Measurements from ENCODE around the gene MBOAT2. TPM values are rescaled to one million over a fixed set of nuclear protein-coding genes. Genes with fewer than 3 reads are reported as not detected.

The MBOAT2 gene
- total RNA-seq, 1 experiment from 2014 or later, result 30.7 TPM

DNA sequence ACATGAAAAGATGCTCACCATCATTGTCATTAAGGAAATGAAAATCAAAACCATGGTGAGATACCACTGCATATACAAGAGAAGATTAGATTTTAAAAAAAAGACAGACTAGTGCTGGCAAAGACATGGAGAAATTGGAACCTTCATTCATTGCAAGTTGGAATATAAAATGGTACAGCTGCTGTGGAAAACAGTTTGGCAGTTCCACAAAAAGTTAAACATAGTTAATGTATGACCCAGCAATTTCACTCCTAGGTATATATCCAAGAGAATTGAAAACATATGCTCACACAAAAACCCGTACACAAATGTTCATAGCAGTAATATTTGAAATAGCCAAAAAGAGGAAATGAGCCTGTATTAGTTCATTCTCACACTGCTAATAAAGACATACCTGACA, 33.7 kb upstream of the MBOAT2 start:
- Histone ChIP-seq H3K79me2 (ENCODE audit: low read length) (no peaks in the 10 kb centered on the region), H3K9me3 (ENCODE audit: low read length) (no peaks in the 10 kb centered on the region), H3K4me3 (ENCODE audit: low read length) (no peak overlapping the region), H3K27me3 (ENCODE audit: low read length) (no peaks in the 10 kb centered on the region), H3K4me1 (ENCODE audit: insufficient read depth, low read length) (peaks cover 14% of the 10 kb centered on the region), H3K9me2 (replicated peaks; ENCODE audit: low read length) (no peaks in the 10 kb centered on the region), H3K4me2 (ENCODE audit: low read length) (no peak overlapping the region), H3F3A (ENCODE audit: low read length, unreplicated experiment) (no peaks in the 10 kb centered on the region), H4K20me1 (ENCODE audit: low read length) (no peaks in the 10 kb centered on the region), H3K27ac (ENCODE audit: low read length) (no peak overlapping the region), H3K9ac (ENCODE audit: low read length) (no peak overlapping the region), H3K36me3 (ENCODE audit: low read depth, low read length) (no peaks in the 10 kb centered on the region), H2AFZ (ENCODE audit: low read length) (no peak overlapping the region)
- DNase-seq (no peak), ATAC-seq (no peak)
- TF ChIP-seq, protein P1, sequence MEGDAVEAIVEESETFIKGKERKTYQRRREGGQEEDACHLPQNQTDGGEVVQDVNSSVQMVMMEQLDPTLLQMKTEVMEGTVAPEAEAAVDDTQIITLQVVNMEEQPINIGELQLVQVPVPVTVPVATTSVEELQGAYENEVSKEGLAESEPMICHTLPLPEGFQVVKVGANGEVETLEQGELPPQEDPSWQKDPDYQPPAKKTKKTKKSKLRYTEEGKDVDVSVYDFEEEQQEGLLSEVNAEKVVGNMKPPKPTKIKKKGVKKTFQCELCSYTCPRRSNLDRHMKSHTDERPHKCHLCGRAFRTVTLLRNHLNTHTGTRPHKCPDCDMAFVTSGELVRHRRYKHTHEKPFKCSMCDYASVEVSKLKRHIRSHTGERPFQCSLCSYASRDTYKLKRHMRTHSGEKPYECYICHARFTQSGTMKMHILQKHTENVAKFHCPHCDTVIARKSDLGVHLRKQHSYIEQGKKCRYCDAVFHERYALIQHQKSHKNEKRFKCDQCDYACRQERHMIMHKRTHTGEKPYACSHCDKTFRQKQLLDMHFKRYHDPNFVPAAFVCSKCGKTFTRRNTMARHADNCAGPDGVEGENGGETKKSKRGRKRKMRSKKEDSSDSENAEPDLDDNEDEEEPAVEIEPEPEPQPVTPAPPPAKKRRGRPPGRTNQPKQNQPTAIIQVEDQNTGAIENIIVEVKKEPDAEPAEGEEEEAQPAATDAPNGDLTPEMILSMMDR (conservative IDR thresholded peaks at IDR 0.05; ENCODE audit: low read depth, low read length), result no peak
- ChIA-PET CTCF (no interaction called here), POLR2A (ENCODE audit: unreplicated experiment) (no interaction called here)
- intact Hi-C loops (cut with micrococcal nuclease), result no loop called here
- BruUV-seq (replicated peaks), result no TSS peak

DNA sequence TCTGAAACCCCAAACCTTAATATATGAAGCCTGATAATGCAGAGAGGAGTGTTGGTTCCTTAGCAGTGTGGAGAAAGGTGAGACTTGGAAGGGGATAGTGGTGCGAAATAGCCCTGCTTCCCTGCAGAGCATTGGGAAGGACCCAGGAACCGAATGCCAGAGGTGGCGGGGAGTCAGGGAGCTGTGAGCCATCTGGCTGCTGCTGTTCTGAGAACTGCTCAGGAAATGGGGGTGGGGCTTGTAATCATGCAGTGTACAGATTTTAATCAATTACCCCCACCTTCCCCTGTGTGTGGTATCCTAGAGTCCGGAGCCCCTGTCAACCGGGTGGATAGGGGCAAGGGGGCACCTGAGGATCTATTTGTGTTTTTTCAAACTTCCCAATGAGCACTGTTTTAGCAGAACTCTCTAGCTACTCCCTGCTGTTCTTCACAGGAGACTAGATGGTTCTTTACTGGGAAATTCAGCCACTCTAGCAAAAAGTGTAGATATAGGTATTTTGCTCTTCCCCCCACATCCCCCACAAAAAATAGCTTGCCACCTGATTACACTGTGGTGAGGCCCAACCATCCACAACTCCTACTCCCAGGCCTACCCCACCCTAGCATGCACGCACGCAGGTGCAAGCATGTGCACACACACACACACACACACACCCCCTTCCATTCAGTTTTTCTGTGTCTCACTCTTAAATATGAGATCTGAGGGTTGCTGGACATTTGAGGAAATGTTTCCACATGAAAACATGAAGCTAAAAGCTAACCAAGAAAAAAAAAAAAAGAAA, 30.1 kb upstream of the MBOAT2 start:
- Histone ChIP-seq H3F3A (ENCODE audit: low read length, unreplicated experiment) (no peaks in the 10 kb centered on the region), H3K36me3 (ENCODE audit: low read depth, low read length) (no peaks in the 10 kb centered on the region), H3K27me3 (ENCODE audit: low read length) (no peaks in the 10 kb centered on the region), H3K4me3 (ENCODE audit: low read length) (no peak overlapping the region), H3K9ac (ENCODE audit: low read length) (no peak overlapping the region), H3K79me2 (ENCODE audit: low read length) (no peaks in the 10 kb centered on the region), H4K20me1 (ENCODE audit: low read length) (no peaks in the 10 kb centered on the region), H3K9me3 (ENCODE audit: low read length) (no peaks in the 10 kb centered on the region), H3K9me2 (replicated peaks; ENCODE audit: low read length) (no peaks in the 10 kb centered on the region), H3K27ac (ENCODE audit: low read length) (no peak overlapping the region), H2AFZ (ENCODE audit: low read length) (no peak overlapping the region), H3K4me1 (ENCODE audit: insufficient read depth, low read length) (peaks cover 30% of the 10 kb centered on the region), H3K4me2 (ENCODE audit: low read length) (peak overlapping the region; percentile 66; the same call in 1 of the 2 replicates)
- ChIA-PET POLR2A (ENCODE audit: unreplicated experiment) (interaction anchor here (0.6 kb wide), 1 partner anchor 41 kb away, joined by 6 read pairs; no protein-coding TSS in a partner anchor), CTCF (no interaction called here)
- no TSS peak for BruUV-seq (replicated peaks)
- ATAC-seq, result no peak
- intact Hi-C loops (cut with micrococcal nuclease), result no loop called here
- TF ChIP-seq, protein P1 (conservative IDR thresholded peaks at IDR 0.05; ENCODE audit: low read depth, low read length), result no peak
- no peak for TF ChIP-seq EZH2 (IDR thresholded peaks at IDR 0.05; ENCODE audit: low read length, unreplicated experiment)
- no peak for TF ChIP-seq EZH2phosphoT487 (IDR thresholded peaks at IDR 0.05; ENCODE audit: borderline replicate concordance, low read length)
- no peak for DNase-seq

DNA sequence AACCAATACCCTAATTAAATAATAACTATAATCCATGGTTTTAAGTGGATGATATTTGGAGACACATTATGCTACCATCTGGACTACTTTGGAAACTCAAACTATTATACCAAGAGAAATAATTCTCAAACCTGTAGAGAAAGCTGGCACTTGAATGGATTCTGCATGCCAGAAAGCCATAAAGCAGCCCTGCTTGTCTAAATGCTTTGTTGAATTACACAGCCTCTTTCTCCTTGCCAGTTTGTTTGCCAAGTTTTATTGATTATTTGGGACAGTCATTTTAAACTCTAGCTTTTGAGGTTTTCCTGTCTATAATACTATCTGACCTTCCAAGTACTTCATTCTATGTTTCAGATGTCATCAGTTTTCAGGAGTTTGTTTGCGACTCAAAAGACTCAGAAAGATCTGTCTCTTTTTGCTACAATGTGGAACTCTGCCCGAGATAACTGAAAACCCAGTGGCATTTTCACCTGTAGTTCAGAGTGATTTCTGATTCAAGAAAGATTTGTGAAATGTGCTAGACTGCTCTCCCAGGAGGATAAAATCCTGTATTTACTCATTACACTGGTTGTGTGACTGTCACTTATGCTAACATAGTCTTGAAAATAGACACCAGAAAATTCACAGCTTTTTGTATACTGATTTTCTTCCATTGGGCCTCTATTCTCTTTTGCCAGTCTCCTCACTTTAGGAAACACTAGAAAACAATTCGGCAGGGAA, 29.2 kb upstream of the MBOAT2 start:
- Histone ChIP-seq H3K9ac (ENCODE audit: low read length) (no peak overlapping the region), H3K9me2 (replicated peaks; ENCODE audit: low read length) (no peaks in the 10 kb centered on the region), H3K4me3 (ENCODE audit: low read length) (no peak overlapping the region), H3K27ac (ENCODE audit: low read length) (no peak overlapping the region), H2AFZ (ENCODE audit: low read length) (peak overlapping the region; percentile 51; the same call in 1 of the 2 replicates), H3K79me2 (ENCODE audit: low read length) (no peaks in the 10 kb centered on the region), H3K9me3 (ENCODE audit: low read length) (no peaks in the 10 kb centered on the region), H3K4me1 (ENCODE audit: insufficient read depth, low read length) (peaks cover 30% of the 10 kb centered on the region), H3K27me3 (ENCODE audit: low read length) (no peaks in the 10 kb centered on the region), H3K4me2 (ENCODE audit: low read length) (peak overlapping the region; percentile 66), H4K20me1 (ENCODE audit: low read length) (no peaks in the 10 kb centered on the region), H3F3A (ENCODE audit: low read length, unreplicated experiment) (no peaks in the 10 kb centered on the region), H3K36me3 (ENCODE audit: low read depth, low read length) (no peaks in the 10 kb centered on the region)
- ChIA-PET CTCF (no interaction called here), POLR2A (ENCODE audit: unreplicated experiment) (interaction anchor here (0.6 kb wide), 1 partner anchor 40 kb away, joined by 6 read pairs; no protein-coding TSS in a partner anchor)
- BruUV-seq (replicated peaks), result no TSS peak
- intact Hi-C loops (cut with micrococcal nuclease), result no loop called here
- TF ChIP-seq, protein P1 (conservative IDR thresholded peaks at IDR 0.05; ENCODE audit: low read depth, low read length), result no peak
- TF ChIP-seq EZH2 (IDR thresholded peaks at IDR 0.05; ENCODE audit: low read length, unreplicated experiment), result no peak
- no peak for TF ChIP-seq EZH2phosphoT487 (IDR thresholded peaks at IDR 0.05; ENCODE audit: borderline replicate concordance, low read length)
- peak; percentile 64 for ATAC-seq
- DNase-seq, result peak; percentile 64
